Gastrocnemius medialis (tissue), 4 donors: ENCODE results near the gene ATP9B. TPM values are rescaled to one million over a fixed set of nuclear protein-coding genes. Genes with fewer than 3 reads are reported as not detected.
A peak's percentile ranks its signal among the peaks of the same experiment; 100 is the strongest.

Source experiments
- ATAC-seq, 2 donors: fragments of 150-250 bp; one replicate each; pipeline ENCODE4 v1.9.1; 2016
- DNase-seq, 2 donors: peaks; one replicate each; pipeline ENCODE4 v3.0.0-alpha.2; 2019
- H3K27ac ChIP-seq, 4 donors: fragments of 200-600 bp; sonication (generic); 1 replicate in 1 of 4; 2 replicates in 3 of 4; pipeline ENCODE4 v1.5.1; 2016 to 2018; ENCODE audit warnings: mild to moderate bottlenecking in 2 of 4, moderate library complexity in 1 of 4
- H3K27me3 ChIP-seq, 3 donors: fragments of 200-600 bp; sonication (generic) in 2 of 3; 1 replicate in 1 of 3; 2 replicates in 2 of 3; pipeline versions ENCODE4 v1.5.1 to v1.6.0; 2016 to 2019; ENCODE audit warnings: mild to moderate bottlenecking in 1 of 3, moderate library complexity in 1 of 3
- H3K36me3 ChIP-seq, 2 donors: fragments of 200-600 bp; sonication (generic) in 1 of 2; one replicate each; pipeline ENCODE4 v1.5.1; 2017 to 2018
- H3K4me1 ChIP-seq, 2 donors: fragments of 200-600 bp; sonication (generic) in 1 of 2; one replicate each; pipeline ENCODE4 v1.5.1; 2016 to 2017; ENCODE audit warnings: mild to moderate bottlenecking in 2 of 2
- H3K4me3 ChIP-seq, 4 donors: fragments of 200-600 bp; sonication (generic) in 3 of 4; 1 replicate in 1 of 4; 2 replicates in 3 of 4; pipeline ENCODE4 v1.5.1; 2016 to 2019; ENCODE audit warnings: mild to moderate bottlenecking in 2 of 4
- H3K9me3 ChIP-seq, 3 donors: fragments of 200-600 bp; sonication (generic) in 2 of 3; 1 replicate in 1 of 3; 2 replicates in 2 of 3; pipeline ENCODE4 v1.5.1; 2016 to 2019
- CTCF ChIP-seq, 5 experiments: fragments of 450-650 bp in 3 of 5; fragments of 200-600 bp in 2 of 5; sonication (generic) in 2 of 5; IDR thresholded peaks in 4 of 5; conservative IDR thresholded peaks in 1 of 5; 1 replicate in 4 of 5; 2 replicates in 1 of 5; pipeline ENCODE4 v1.5.1; 2016 to 2019; ENCODE audit warnings: antibody characterized with exemption in 5 of 5, mild to moderate bottlenecking in 3 of 5, moderate library complexity in 3 of 5
- POLR2A ChIP-seq, 2 donors: fragments of 450-650 bp; IDR thresholded peaks; one replicate each; pipeline ENCODE4 v1.6.1; 2017; ENCODE audit warnings: antibody characterized with exemption in 2 of 2, mild to moderate bottlenecking in 2 of 2, moderate library complexity in 2 of 2
- in situ Hi-C, 4 donors: fragments of 200-750 bp; cut with MboI; loops; one replicate each; pipeline versions ENCODE4 v1.15.0 to v1.8.0; 2017; ENCODE audit warnings: low sequenced_read_pairs in 4 of 4
- intact Hi-C: fragments of 100-400 bp; cut with DNase I; formaldehyde crosslinking; loops from one replicate; pipeline ENCODE4 v1.15.1; 2023; ENCODE audit warnings: low total_unique reads
- total RNA-seq, 4 donors: library from RNA; depleted of rRNA; stranded (reverse); fragments of >200 nt; gene quantifications; one replicate each; pipeline versions ENCODE4 v1.1.0 to v1.2.3, GENCODE V29; 2016

ATP9B gene
- total RNA-seq, 4 donors from 2014 or later: 9.9 to 33.6 (median 18.6) TPM

GRCh38 chr18:79420033-79420745, 351.0 kb downstream of the ATP9B start:
- peaks cover 15 to 45% of the 10 kb centered on the region in 2 donors for H3K4me1 ChIP-seq
- H3K9me3 ChIP-seq: no peaks in the 10 kb centered on the region
- ATAC-seq (no peak), DNase-seq (no peak)
- H3K36me3 ChIP-seq: peaks cover 0 to 8% of the 10 kb centered on the region in 2 donors
- H3K4me3 ChIP-seq: no peak overlapping the region
- no peak for TF ChIP-seq CTCF (IDR thresholded peaks at IDR 0.05 in 4 of 5, conservative IDR thresholded peaks at IDR 0.05 in 1 of 5)
- TF ChIP-seq POLR2A (IDR thresholded peaks at IDR 0.05): no peak
- intact Hi-C loops (no loop called here), in situ Hi-C loops (no loop called here)
- no peaks in the 10 kb centered on the region for H3K27me3 ChIP-seq
- H3K27ac ChIP-seq: no peak overlapping the region

DNA sequence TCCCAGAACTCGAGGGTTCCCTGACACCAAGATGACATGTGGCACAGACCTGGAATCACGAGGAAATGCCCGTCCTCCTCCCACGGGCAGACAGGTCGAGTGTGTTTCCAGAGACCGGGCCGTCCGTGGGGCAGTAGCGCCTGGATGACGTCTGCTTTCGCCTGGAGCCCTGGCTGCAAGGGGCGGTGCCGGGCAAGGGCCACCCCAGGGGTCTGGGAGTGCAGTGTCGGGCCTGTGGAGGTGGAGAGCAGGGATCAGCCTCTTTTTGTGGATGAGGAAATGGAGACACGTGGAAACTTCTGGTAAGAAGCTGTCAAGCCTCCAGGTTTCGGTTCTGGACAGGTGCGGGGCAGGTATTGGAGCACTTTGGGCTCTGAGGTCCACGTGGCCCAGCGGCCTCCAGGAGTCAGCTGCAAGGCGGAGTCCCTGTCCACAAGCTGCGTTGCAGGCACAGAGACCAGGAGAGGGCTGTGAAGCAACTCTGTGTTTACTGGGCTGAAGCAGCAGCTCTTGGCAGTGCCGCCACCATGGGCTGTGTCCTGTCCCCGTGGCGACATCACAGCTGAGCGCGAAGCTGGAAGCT, 352.2 kb downstream of the ATP9B start:
- H3K4me3 ChIP-seq: no peak overlapping the region
- in situ Hi-C loops: no loop called here

DNA sequence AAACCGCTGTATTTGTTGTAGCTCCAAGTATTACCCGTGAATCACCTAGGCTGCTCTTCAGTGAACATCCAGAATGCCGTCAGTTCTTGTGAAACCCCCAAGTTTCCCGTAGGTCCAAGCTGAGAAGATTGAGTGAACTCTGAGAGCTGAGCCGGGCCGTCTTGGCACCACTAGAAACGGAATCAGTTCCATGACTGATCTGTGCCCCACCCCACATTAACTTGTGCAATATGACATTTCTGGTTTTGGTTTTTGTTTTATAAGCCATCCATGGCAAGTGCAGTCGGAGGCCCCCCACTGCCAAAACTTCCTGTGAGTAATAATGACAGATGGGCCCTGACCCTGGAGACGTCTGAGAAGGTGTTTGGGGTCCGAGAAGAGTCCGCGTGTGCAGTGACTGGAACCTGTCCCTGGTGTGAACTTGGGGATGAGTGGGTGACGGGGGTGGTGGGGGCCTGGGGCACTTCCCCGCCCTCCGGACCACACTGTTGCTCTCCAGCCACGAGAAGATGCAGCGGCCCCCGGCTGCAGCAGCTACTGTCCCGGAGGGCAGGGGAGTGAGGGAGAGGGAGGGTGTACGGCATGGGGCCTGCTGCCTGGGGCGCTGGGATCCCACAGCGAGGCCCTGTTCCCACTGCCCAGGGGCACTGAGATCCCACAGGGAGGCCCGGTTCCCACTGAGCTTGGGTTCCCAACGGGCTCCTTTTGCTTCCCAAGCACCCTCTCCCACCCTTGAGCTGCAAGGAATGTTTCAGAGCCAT, 353.0 kb downstream of the ATP9B start:
- DNase-seq (peak in 1 of 2 donors; percentile 56), ATAC-seq (peak; percentile 59 to 64)
- Histone ChIP-seq H3K27ac (peak overlapping the region in 1 of 4 donors; percentile 64), H3K4me1 (peaks cover 15 to 43% of the 10 kb centered on the region in 2 donors), H3K36me3 (peaks cover 0 to 8% of the 10 kb centered on the region in 2 donors), H3K9me3 (no peaks in the 10 kb centered on the region), H3K27me3 (no peaks in the 10 kb centered on the region), H3K4me3 (no peak overlapping the region)
- in situ Hi-C loops (no loop called here), intact Hi-C loops (loop anchor here (2.0 kb wide), 1 partner anchor 17 kb away; no protein-coding TSS in a partner anchor)
- TF ChIP-seq CTCF (IDR thresholded peaks at IDR 0.05 in 4 of 5, conservative IDR thresholded peaks at IDR 0.05 in 1 of 5) (no peak), POLR2A (IDR thresholded peaks at IDR 0.05) (no peak)

More for the DNA sequence above, 352.2 kb downstream of the ATP9B start:
- peak in 1 of 2 donors; percentile 70 for DNase-seq
- no peaks in the 10 kb centered on the region for H3K9me3 ChIP-seq
- H3K27me3 ChIP-seq: no peaks in the 10 kb centered on the region
- peaks cover 15 to 40% of the 10 kb centered on the region in 2 donors for H3K4me1 ChIP-seq
- H3K27ac ChIP-seq: peak overlapping the region in 1 of 4 donors; percentile 64
- no peak for TF ChIP-seq POLR2A (IDR thresholded peaks at IDR 0.05)
- TF ChIP-seq CTCF (IDR thresholded peaks at IDR 0.05 in 4 of 5, conservative IDR thresholded peaks at IDR 0.05 in 1 of 5): no peak
- H3K36me3 ChIP-seq: peaks cover 0 to 8% of the 10 kb centered on the region in 2 donors
- intact Hi-C loops: no loop called here
- peak in 1 of 2 donors; percentile 75 for ATAC-seq

GRCh38 chr18:79422783-79423165, 353.6 kb downstream of the ATP9B start:
- TF ChIP-seq CTCF (IDR thresholded peaks at IDR 0.05 in 4 of 5, conservative IDR thresholded peaks at IDR 0.05 in 1 of 5) (no peak), POLR2A (IDR thresholded peaks at IDR 0.05) (no peak)
- DNase-seq: no peak
- H3K9me3 ChIP-seq: no peaks in the 10 kb centered on the region
- no peak overlapping the region for H3K27ac ChIP-seq
- intact Hi-C loops: loop anchor here (2.0 kb wide), 1 partner anchor 18 kb away; no protein-coding TSS in a partner anchor
- peaks cover 0 to 8% of the 10 kb centered on the region in 2 donors for H3K36me3 ChIP-seq
- in situ Hi-C loops: no loop called here
- peaks cover 15 to 45% of the 10 kb centered on the region in 2 donors for H3K4me1 ChIP-seq
- H3K4me3 ChIP-seq: no peak overlapping the region
- no peak for ATAC-seq
- no peaks in the 10 kb centered on the region for H3K27me3 ChIP-seq
